Hematopoietic multipotent progenitor cell treated with erythropoietin and hydrocortisone succinate and interleukin-3 and kit ligand, for 8 days (in vitro differentiated cells): Measurements from ENCODE around the gene TRIM47.
A peak's percentile ranks its signal among the peaks of the same experiment; 100 is the strongest.
"Not testable (repeated sequence)": the region's sequence is repeated elsewhere in the genome, so short reads cannot be mapped to it uniquely, and the experiment has no call there.

ENCODE experiments used
- DNase-seq: peaks from one replicate; pipeline ENCODE4 v3.0.0-alpha.2; 2015

Gene TRIM47

DNA sequence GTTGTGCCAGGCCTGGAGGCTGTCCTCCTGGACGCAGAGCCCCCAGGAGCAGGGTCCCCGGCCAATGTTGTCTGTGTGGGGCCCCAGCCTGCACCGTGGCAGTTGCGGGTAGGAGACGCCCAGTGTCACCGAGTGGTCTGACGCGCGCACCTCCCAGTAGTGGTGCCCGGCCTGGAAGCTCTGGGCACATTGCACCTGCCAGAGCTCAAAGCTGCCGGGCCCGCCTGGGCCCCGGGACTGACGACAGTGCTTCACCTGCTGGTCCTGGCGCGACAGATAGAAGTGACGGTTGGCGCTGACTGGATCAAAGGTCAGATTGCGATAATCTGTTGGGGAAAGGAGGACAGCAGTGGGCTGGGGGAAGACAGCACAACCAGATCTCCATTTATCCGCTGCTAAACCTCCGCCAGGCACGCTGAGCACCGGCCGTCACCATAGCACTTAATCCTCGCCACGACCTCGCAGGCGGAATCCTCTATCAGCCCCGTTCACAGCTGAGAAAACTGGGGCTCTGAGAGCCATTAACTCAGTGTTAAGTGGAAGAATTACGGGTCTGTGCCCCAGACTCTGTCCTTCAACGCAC is 12.7 kb upstream of the TRIM47 start:
- no peak for DNase-seq

DNA sequence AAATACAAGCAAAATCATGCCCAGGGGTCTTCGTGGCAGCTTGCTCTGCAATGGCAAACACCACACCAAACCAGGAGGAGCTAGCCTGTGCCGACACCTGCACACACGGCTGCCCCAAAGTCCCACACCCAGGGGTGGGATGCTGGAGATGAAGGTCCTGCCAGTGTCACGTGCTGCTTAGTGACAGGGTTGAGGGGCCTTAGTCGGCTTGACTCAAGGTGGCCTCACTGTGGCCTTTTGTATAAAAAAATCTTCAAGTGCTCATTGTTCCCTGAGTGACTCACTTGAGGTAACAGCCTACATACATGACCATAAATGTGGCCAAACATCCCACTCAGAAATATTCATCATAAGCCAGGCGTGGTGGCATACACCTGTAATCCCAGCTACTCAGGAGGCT is 11.1 kb upstream of the TRIM47 start:
- no peak for DNase-seq

DNA sequence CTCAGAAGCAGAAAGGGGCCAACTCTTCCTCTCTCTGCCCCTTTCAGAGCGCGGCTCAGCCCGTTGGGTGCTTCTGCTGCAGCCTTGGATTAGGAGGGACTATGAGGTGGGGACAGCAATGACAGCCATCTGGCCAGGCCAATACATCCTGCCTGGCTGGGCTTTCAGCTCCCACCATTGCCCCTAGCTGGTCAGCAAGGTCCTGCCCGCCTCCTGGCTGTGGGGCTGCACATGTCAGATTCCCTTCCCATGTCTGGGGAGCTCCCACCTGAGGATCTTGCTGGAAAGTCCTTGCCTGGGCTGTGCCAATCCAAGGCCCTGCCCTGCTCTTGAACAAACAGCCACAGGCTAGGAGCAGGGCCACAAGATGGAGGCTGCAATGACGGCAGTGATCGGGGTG is 10.1 kb upstream of the TRIM47 start:
- no peak for DNase-seq

DNA sequence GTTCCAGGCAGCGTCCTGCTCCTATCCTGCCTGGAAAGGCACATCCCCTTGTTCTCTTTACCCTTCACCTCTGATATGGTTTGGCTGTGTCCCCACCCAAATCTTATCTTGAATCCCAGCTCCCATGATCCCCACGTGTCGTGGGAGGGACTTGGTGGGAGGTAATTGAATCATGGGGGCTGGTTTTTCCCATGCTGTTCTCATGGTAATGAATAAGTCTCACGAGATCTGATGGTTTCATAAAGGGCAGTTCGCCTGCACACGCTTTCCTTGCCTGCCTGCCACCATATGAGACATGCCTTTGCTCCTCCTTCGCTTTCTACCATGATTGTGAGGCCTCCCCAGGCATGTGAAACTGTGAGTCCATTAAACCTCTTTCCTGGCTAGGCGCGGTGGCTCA is 7.5 kb upstream of the TRIM47 start:
- DNase-seq: peak; percentile 70

DNA sequence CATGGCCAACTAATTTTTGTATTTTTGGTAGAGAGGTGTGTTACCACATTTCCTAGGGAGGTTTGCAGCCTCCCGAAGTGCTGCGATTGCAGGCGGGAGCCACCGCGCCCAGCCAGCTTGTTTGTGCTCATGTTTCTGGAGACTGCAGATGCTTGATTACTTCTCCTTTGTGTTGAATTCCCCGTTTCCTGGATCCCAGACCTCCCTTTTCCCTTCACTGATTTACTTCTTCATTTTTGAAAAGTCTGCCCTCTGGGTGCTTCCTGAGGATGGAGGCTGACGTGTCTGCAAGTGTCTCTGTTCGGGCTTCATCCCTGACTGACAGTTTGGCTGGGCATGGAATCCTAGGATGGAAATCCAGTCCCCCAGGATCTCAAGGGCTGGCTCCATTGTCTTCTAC is 7.0 kb upstream of the TRIM47 start:
- DNase-seq: no peak

DNA sequence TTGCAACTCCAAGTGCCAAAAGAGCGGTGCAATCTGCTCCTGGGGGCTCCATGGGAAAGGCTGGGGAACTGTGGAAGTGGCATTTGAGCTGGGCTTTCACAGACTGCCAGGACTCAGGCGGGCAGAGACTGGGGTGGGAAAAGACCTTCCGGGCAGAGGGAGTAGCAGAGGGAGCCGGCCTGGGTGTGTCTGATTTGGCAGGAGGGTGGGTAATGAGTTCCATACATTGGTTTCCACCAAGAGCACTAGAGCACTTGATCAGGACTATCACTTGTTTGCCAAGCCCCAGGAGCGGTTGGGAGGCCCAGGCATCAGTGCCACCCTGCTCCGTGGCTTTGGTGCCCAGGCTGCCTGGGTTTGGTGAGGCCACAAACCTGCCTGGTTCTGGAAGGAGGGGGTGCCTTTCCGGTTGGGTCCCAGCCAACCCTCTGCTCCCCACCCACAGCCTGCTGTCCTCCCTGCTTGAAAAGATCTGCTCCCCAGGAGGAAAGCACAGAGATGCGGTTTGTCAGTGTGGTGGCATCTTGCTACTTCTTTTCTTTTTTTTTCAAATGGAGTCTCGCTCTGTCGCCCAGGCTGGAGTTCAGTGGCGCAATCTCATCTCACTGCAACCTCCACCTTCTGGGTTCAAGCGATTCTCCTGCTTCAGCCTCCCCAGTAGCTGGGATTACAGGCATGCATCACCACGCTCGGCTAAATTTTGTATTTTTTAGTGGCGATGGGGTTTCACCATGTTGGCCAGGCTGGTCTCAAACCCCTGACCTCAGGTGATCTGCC is 3.5 kb upstream of the TRIM47 start:
- DNase-seq: peak; percentile 37

DNA sequence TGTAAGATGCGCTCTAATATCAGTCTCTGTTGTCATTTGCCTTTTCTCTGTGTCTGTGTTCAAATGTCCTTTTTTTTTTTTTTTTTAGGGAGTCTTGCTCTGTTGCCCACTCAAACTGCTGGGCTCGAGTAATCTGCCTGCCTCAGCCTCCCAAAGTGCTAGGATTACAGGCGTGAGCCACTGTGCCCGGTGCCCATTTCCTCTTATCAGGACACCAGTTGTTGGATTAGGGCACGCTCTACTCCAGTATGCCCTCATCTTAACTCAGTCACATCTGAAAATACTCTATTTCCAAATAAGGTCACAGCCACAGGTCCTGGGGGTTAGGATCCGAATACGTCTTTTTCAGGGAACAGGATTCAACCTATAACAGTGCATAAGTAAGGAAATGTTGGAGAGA is 1.9 kb upstream of the TRIM47 start:
- peak; percentile 76 for DNase-seq

DNA sequence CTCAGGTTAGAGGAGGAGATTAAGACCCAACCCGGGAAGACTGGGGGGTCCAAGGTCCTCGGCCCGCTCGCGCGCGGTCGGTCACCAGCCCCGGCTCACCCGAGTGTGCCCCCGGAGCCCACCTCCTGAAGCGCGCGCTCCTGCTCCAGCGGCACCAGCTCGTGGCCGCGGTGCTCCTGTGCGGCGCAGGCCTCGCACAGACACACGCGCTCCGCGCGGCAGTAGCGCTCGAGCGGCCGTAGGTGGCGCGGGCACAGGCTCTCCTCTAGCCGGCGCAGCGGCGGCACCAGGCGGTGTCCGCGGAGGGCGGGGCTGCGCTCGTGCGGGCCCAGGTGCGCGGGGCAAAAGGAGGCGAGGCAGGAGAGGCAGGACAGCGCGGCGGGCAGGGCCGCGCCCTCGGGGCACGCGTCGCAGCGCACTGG is 618 bp downstream of the TRIM47 start:
- peak; percentile 61 for DNase-seq

DNA sequence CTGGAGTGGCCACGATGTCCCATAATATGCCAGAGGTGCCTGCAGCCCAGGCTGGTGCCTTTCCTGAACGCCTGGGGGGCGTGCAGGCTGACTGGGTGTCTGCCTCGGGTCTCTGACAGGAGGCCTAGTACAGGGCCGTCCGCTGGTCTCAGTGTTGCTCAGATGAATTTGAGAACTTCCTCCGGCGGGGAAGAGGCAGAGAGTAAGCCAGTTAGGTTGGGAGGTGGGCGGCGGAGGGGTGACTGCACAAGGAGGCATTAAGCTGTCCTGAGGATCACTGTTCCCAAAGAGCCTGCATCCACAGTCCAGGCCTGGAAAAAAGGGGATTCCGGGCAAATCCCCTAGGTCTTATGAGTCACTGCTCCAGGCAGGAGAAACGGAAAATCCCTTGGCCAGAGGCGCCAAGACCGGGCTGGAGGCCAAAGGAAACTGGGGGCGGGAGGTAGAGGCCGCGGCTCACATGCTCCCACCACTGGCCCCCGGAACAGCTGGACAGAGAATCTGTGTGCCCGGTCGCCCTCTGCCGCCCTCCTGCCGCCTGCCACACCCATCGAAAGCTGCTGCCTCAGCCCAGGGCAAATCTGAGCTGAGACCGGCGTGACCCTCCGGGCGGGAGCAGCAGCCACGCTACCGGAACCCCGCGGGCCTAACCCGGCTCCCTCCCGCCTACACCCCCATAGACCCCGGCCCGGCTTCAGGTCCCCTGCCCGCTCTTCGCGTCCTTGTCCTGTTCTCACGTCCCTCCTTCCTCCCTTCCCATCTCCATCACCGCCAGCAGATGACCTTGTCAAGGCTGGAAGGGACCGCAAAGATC is 1.2 kb downstream of the TRIM47 start:
- DNase-seq: no peak

DNA sequence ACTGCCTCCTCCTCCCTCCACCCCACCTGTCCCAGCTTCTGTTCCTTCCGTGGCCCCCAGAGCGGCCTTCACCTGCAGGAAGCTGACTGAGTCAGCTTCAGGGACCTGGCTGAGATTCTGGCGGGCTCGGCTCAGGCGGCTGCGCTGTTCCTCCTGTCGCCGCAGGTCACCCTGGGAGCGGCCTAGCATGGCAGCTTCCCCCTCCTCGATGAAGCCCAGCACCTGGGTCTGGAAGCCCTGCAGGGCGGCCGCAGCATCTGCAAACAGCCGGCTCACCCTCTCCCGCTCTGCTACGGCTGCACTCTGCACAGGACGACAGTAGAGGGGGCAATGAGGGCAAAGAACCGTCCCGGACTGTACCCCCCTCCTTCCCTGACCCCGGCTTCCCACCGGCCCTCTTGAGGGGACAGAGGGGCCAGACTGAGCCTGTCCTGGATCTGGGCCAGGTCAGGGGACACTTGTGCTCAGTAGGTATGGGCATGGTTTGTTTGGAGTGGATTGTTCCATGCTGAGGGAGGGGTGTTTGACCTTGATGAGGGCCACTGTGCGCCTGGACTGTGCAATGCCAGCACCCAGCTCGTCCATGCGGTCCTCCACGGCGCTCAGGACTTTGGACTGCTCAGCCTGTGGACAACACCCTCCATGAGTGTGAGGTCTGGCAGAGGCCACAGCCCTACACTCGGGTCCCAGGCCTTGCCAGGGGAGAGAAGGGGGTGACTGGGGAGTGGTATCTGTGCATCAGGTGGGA is 2.0 kb downstream of the TRIM47 start:
- DNase-seq: no peak

DNA sequence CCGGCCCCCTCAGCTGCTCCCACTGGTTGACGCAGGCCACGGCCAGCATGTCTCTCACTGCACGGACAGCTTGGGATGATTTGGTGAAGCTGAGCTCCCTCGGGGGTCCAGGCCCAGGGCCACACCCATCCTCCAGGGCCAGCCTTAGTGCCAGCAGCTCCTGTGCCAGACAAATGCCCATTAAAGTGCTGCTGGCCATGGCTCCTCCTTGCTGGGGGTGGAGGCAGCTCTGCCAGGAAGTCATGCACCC is 2.5 kb downstream of the TRIM47 start:
- no peak for DNase-seq

DNA sequence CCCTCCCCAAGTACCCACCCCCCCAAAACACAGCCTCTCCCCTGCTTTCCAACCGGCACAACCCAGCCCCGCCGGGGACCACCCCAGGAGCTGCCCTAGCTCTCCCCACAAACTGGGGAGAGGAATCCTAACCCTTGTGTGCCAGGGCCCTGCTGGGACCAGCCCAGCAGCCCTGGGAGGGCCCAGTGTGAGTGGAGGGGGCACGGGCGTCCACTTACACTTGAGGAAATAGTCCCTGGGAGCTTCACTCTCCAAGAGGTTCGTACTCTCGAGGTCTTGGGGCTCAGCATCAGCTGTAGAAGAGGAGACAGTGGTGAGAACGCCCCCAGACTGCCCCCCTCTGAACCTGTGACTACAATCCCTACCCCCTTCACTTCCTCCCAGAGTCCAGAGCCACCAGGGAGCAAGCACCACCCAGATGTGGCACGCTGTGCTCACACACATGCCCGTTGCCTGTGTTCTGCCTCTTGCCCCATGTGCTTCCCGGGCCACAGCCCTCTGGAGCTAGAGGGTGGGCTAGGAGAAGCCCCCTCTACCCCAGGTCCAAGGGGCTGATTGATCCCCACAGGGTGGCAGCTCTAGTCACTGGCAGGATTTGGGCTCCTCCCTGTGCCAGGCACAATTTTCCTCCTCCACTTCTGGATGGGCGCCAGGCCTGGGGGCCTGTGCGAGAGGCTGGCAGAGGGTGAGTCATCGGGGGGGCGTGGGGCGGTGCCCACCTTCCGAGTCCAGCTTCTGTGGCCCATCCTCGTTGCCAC is 3.0 kb downstream of the TRIM47 start:
- no peak for DNase-seq

DNA sequence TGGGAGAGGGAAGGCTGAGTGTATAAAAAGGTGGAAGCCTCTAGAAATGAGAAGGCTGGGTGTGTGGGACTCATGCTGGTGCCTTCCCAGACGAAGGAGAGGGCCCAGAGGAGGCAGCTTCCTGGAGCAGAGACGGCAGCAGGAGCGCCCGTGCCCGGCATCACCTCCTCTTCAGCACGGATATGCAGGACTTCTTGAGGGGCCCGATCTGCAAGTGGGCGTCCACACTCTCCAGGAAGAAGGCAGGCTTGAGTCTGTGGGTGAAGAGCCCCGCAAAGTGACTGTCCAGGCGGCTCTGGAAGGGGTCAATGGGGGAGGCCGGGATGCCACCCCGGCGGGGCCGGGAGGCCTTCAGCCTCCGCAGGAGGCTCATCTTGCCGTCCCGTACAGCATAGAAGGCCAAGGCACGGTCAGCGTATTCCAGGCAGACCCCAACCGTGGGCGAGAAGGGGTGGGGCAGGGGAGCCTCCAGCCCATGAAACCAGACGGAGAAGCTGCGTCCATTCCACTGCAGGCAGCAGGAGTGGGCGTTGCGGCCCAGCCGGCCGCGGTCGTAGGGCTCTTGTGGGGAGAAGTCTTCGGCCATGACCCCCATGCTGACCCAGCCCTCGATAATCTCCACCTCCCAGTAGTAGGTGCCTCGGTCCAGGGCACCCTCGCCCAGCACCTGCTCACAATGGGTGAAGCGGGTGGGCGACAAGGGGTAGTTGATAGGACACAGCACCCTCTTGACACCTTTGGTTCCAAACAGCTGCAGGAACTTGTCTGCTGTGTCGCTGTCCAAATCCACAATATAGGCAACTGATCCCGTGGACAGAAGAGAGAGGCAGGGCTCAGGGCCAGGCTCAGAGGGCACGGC is 3.8 kb downstream of the TRIM47 start:
- DNase-seq: no peak

DNA sequence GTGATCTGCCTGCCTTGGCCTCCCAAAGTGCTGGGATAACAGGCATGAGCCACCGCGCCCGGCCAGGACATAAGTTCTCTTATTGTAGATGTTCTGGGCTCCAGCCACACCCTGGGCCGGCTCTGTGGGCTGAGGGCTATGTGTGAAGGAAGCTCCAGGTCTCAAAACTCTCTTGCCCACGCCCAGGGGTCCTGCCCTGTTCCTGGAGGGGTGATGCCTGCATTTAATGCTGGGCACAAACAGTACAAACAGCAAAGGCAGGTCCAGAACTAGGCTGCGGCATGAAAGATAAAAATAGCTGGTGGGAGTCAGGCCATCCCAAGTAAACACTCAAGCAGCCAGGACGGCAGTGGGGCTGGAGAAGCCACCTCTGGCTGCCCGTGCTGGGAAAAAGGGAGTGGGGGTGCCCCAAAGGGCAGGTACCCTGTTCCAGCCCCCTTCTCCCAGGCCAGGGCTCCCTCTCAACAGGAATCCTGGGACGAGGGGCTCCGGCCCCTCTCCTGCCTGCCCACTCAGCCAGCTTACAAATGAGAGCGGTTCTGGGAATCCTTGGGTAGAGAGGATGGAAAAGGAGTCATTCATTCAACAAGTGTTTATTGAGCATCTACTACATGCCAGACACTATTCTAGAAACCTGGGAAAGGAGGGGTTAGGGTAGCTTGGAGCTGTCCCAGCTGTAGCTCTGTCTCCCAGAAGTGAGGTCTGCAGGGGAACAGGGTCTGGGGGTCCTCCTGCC is 4.6 kb downstream of the TRIM47 start:
- no peak for DNase-seq

DNA sequence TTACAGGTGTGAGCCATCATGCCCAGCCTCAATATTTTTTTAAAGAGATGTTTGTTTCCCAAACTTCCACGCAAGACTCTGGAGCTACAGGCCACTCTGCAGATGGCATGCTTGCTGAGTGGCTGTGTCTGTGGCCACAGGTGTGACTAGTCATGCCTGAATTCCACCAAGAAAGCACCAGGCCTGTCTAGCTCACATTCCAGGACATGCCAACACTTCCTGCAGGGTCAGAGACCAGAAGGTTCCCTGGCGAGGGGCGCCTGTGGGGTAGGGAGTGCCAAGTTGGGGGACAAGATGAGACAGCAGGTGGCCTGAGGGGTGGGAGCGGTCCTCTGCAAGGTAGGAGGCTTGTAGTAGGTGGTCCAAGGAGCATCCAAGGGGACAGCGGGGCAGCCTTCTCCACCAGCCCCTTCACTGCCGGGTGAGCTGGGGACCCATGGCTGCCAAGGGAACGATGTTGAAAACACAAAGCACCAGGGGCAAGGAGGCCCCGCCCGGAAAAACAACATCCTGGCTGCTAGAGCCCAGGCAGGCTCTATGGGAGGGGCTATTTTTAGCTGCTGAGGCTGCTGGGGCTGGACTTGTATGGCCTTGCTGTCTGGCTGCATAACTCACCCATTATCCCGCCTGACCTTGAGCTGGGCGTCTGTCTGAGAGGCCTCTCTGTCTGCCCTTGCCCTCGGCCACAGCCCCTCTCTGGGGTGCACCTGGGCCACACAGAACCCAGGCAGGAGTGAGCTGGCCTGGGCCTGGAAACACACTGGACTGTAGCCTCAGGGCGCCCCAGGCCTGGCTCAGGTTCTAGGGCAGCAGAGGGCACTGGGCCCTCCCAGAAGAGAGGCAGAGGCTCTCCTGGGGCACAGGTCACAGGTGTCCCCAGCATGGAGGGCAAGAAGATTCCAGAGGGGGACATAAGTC is 5.7 kb downstream of the TRIM47 start:
- DNase-seq: peak; percentile 66

DNA sequence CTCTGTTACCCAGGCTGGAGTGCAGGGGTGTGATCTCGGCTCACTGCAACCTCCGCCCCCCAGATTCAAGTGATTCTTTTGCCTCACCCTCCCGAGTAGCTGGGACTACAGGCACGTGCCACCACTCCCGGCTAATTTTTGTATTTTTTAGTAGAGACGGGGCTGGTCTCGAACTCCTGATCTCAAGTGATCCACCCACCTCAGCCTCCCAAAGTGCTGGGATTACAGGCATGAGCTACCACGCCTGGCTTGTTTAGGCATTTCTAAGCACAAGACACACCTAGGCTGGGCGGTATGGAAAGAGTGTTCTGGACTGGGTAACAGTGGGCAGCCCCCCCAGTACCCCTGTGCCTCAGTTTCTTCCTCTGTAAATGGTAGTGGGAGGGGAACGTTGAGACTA is 8.2 kb downstream of the TRIM47 start:
- DNase-seq: not testable (repeated sequence)

DNA sequence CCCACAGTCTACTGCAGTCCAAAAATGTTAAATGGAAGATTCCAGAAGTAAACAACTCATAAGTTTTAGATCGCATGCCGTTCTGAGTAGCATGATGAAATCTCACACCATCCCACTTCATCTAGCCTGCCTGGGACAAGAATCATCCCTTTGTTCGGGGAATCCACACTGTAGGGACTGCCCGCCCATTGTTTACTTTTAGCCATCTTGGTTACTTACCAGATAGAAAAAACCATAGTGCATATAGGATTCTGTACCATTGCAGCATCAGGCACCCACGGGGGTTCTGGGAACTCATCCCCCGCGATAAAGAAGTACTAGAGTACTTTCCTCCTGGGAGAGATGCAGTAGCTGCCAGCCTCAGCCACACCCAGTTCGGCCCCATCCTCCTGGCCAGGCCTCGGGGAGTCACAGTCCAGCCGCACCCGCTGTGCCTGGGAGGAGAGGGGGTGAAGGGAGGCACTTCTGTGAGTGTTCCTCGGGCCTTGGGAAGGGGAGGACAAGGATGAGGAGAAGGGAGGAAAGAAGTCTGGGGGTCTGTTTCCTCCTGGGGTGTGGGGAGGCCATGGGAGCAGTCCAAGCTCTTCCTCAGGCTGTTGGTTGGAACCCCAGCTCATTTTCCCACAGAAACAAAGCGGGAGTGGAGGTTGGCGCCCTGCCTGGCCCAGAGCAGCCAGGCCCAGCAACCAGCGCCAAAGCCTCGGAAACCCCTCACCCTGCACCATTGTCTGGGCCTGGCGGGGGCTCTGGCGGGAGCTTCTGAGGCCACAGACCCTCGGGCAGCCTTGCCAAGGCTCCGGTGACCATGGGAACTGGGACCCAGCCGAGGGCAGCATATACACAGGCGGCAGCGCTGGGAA is 8.9 kb downstream of the TRIM47 start:
- DNase-seq: no peak

DNA sequence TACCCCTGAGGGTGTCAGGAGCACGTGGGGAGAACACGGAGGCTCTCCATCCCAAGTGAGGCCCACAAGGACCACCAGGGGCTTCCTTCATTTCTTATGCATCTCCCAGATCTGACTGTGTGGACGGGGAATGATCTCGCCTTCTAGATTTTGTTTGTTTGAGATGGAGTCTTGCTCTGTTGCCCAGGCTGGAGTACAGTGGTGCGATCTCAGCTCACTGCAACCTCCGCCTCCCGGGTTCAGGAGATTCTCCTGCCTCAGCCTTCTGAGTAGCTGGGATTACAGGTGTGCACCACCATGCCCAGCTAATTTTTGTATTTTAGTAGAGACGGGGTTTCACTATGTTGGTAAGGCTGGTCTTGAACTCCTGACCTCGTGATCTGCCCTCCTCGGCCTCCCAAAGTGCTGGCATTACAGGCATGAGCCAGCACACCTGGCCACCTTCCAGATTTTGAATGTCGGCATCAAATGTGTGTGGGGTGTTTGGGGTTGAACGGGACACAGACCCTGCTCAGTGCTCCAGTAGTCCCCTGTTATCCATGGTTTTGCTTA is 9.6 kb downstream of the TRIM47 start:
- DNase-seq: not testable (repeated sequence)
